ENCODE measurements around the gene SMARCB1. TPM values are rescaled to one million over a fixed set of nuclear protein-coding genes. Genes with fewer than 3 reads are reported as not detected.

SMARCB1 gene
- polyA plus RNA-seq, 1 of the 3 experiments (the other 2 are of a cell fraction), result 215 TPM

- Histone ChIP-seq H3K36me3 (replicated peaks in 1 of 2; ENCODE audit: control insufficient read depth in 1 of 2, insufficient read depth in 2 of 2, low read length in 1 of 2) (peaks cover 43 to 67% of the 10 kb centered on the region in 2 experiments), H3K9me2 (no peaks in the 10 kb centered on the region), H3K9ac (no peak overlapping the region), H3K9me3 (no peaks in the 10 kb centered on the region), H3K27me3 (ENCODE audit: insufficient read depth) (no peaks in the 10 kb centered on the region), H3F3A (replicated peaks; ENCODE audit: insufficient read depth) (no peaks in the 10 kb centered on the region), H3K4me1 (ENCODE audit: control insufficient read depth in 1 of 2, insufficient read depth in 2 of 2, low read depth in 1 of 2, low read length in 1 of 2) (no peaks in the 10 kb centered on the region), H3K4me3 (ENCODE audit: low read depth in 2 of 2, low read length in 1 of 2) (no peak overlapping the region), H4K20me1 (ENCODE audit: insufficient read depth) (no peaks in the 10 kb centered on the region), H3K4me2 (no peak overlapping the region), H2AFZ (ENCODE audit: low read depth) (no peak overlapping the region), H3K79me2 (ENCODE audit: insufficient read depth) (0 out of 2 replicates have a peak, but pooled peaks cover 2% of the 10 kb centered on the region), H3K27ac (ENCODE audit: low read depth in 2 of 2, low read length in 1 of 2) (no peak overlapping the region)
- TF ChIP-seq MXI1 (IDR thresholded peaks at IDR 0.05; ENCODE audit: low read depth, low read length) (no peak), IRF3 (IDR thresholded peaks at IDR 0.05; ENCODE audit: low read depth, low read length) (no peak), REST (IDR thresholded peaks at IDR 0.05; ENCODE audit: low read depth, low read length) (no peak), USF1 (IDR thresholded peaks at IDR 0.05; ENCODE audit: borderline replicate concordance, low read depth) (no peak), EZH2phosphoT487 (IDR thresholded peaks at IDR 0.05; ENCODE audit: borderline replicate concordance, low read depth) (no peak), SIN3A (IDR thresholded peaks at IDR 0.05; ENCODE audit: borderline replicate concordance, low read depth, low read length) (no peak), ELF1 (IDR thresholded peaks at IDR 0.05) (no peak)
- CTCF ChIA-PET, result no interaction called here
- DNase-seq, result no peak
- 96% methylated on average over 7 of the region's 11 CpGs for WGBS (ENCODE audit: low lambda C conversion rate)
- POLR2A ChIA-PET, result no interaction called here
These were observed 14.6 kb downstream of the SMARCB1 start for GRCh38 chr22:23801238-23801821.

- POLR2A ChIA-PET, result no interaction called here
- H3K27me3 ChIP-seq (ENCODE audit: insufficient read depth), result no peaks in the 10 kb centered on the region
- no peaks in the 10 kb centered on the region for H3K9me2 ChIP-seq
- H3K4me2 ChIP-seq, result no peak overlapping the region
- no peaks in the 10 kb centered on the region for H3K9me3 ChIP-seq
- H3K79me2 ChIP-seq (ENCODE audit: insufficient read depth), result 0 out of 2 replicates have a peak, but pooled peaks cover 2% of the 10 kb centered on the region
- H3K36me3 ChIP-seq (replicated peaks in 1 of 2; ENCODE audit: control insufficient read depth in 1 of 2, insufficient read depth in 2 of 2, low read length in 1 of 2), result peaks cover 46 to 64% of the 10 kb centered on the region in 2 experiments
- H3K9ac ChIP-seq, result no peak overlapping the region
- no peak overlapping the region for H3K27ac ChIP-seq (ENCODE audit: low read depth in 2 of 2, low read length in 1 of 2)
- CTCF ChIA-PET, result interaction anchor here (0.5 kb wide), 1 partner anchor 396 kb away, joined by 3 read pairs; no protein-coding TSS in a partner anchor
- no peak for DNase-seq
- H3F3A ChIP-seq (replicated peaks; ENCODE audit: insufficient read depth), result no peaks in the 10 kb centered on the region
- no peaks in the 10 kb centered on the region for H3K4me1 ChIP-seq (ENCODE audit: control insufficient read depth in 1 of 2, insufficient read depth in 2 of 2, low read depth in 1 of 2, low read length in 1 of 2)
- 96% methylated on average over 8 of the region's 8 CpGs for WGBS (ENCODE audit: low lambda C conversion rate)
- no peaks in the 10 kb centered on the region for H4K20me1 ChIP-seq (ENCODE audit: insufficient read depth)
- no peak overlapping the region for H2AFZ ChIP-seq (ENCODE audit: low read depth)
- no peak overlapping the region for H3K4me3 ChIP-seq (ENCODE audit: low read depth in 2 of 2, low read length in 1 of 2)
- no peak for TF ChIP-seq EZH2phosphoT487 (IDR thresholded peaks at IDR 0.05; ENCODE audit: borderline replicate concordance, low read depth)
- no peak for TF ChIP-seq TEAD4 (IDR thresholded peaks at IDR 0.05; ENCODE audit: borderline replicate concordance, insufficient read depth)
- TF ChIP-seq MEF2A (IDR thresholded peaks at IDR 0.05; ENCODE audit: borderline replicate concordance, low read depth), result no peak
- no peak for TF ChIP-seq ZBTB33 (IDR thresholded peaks at IDR 0.05; ENCODE audit: borderline replicate concordance, low read depth)
- no peak for TF ChIP-seq MXI1 (IDR thresholded peaks at IDR 0.05; ENCODE audit: low read depth, low read length)
- TF ChIP-seq REST (IDR thresholded peaks at IDR 0.05; ENCODE audit: low read depth, low read length), result no peak
- no peak for TF ChIP-seq GATA2 (CRISPR knock-in tag; IDR thresholded peaks at IDR 0.05)
- TF ChIP-seq USF1 (IDR thresholded peaks at IDR 0.05; ENCODE audit: borderline replicate concordance, low read depth), result no peak
These were observed 15.2 kb downstream of the SMARCB1 start for GRCh38 chr22:23801886-23802377.

Measured in SK-N-SH (cell line).